Measurements from ENCODE around the gene ZDHHC11. TPM values are rescaled to one million over a fixed set of nuclear protein-coding genes. Genes with fewer than 3 reads are reported as not detected.
"Not testable (repeated sequence)": the region's sequence is repeated elsewhere in the genome, so short reads cannot be mapped to it uniquely, and the experiment has no call there.

The ZDHHC11 gene
- total RNA-seq, 6 donors from 2014 or later, result 18.9 to 64.6 (median 27.5) TPM

GRCh38 chr5:843371-843770 lies 7.4 kb downstream of the ZDHHC11 start:
- H3K4me3 ChIP-seq; H3K36me3 ChIP-seq; H3K9me3 ChIP-seq; H3K4me1 ChIP-seq; H3K27me3 ChIP-seq; ATAC-seq (ENCODE audit: low FRiP score in 2 of 2); H3K27ac ChIP-seq: not testable (repeated sequence)
- peak in 1 of 2 donors; percentile 19 for DNase-seq
- 90% methylated on average over 15 of the region's 26 CpGs; no CpG with 5 or more reads in 1 of the 2 donors for WGBS, 2 donors

DNA sequence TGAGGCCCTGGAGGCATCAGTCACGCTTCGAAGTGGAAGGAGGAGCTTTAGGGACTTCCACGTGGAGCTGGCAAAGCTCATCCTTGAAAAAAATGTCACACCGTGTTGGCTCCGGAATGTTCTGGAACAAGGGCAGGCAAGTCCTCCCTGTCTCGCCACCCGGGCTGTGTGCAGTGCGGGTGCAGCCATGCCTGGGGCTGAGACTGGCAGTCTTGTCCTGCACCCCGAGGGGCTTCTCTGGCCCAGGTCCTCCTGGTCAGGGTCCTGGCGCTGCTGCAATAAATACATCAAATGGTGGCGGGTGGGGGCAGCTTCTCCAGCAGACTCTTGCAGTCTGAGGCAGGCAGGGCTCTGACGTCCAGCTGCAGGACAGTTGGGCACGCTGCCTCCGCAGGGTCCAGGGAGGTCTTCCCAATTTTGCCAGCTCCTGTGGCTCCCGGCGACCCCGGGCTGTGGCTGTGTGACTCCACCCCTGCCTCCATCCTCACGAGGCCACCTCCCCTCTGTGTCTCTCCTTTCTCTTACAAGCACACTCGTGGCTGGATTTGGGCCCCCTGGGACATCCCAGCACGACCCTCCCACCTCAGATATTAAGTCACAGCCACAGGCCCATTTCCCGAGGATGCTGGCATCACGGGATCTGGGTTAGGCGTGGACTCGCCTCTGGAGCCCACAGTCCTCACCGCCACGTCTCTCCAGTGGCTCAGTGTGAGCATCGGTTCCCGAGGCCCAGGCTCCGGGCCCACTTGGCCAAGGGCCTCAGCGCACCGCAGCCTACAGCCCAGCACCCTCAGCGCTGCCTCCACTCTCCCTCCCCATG lies 8.2 kb downstream of the ZDHHC11 start:
- not testable (repeated sequence) for ATAC-seq (ENCODE audit: low FRiP score in 2 of 2); H3K4me1 ChIP-seq; H3K27ac ChIP-seq; H3K27me3 ChIP-seq; H3K36me3 ChIP-seq; H3K9me3 ChIP-seq; H3K4me3 ChIP-seq
- DNase-seq, result peak; percentile 21 to 79
- 88 to 92% methylated on average over 10 to 29 of the region's 32 CpGs for WGBS, 2 donors

DNA sequence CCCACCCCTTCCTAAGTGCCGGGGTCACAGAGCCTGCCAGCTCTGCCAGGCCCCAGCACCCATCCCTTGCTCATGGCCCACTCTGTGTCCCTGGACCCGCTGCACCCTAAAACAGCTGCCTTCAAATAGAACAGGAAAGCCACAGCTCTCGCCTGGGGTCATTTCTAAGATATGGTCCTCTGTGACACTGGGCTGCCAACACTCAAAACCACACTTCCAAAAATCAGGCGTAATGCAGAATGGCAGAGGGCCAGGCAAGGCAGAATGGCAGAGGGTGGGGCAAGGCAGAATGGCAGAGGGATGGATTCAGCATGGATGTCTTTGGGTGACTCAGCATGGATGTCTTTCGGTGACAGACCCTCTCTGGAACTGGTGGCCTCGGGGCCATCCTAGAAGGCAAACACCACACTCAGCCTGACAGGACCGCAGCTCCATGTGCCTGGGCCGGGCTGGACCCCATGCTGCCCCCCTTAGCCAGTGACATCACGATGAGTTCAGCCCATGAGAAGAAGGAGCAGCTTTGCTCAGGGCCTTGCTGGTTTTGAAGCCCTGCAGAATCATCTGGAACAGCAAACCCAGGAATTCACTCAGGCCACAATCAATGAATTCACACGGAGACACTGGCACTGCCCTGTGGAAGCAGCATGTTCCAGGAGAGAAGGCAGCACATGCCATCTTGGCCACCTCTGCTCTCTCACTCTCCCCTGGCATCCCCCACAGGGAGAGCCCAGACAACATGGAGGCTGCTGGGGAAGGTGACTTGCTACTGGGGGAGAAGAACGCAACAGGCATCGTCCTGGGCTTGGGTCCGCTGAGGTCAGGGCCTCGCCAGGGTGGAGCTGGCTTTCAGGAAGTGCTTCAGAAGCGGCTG lies 9.0 kb downstream of the ZDHHC11 start:
- 72 to 86% methylated on average over 9 to 15 of the region's 15 CpGs for WGBS, 2 donors
- not testable (repeated sequence) for ATAC-seq (ENCODE audit: low FRiP score in 2 of 2); H3K9me3 ChIP-seq

GRCh38 chr5:840974-841435 lies 9.8 kb downstream of the ZDHHC11 start:
- H3K27me3 ChIP-seq; H3K9me3 ChIP-seq; H3K36me3 ChIP-seq; H3K4me3 ChIP-seq; H3K27ac ChIP-seq; ATAC-seq (ENCODE audit: low FRiP score in 2 of 2); H3K4me1 ChIP-seq: not testable (repeated sequence)
- peak in 1 of 2 donors; percentile 10 for DNase-seq
- 89 to 90% methylated on average over 10 of the region's 10 CpGs for WGBS, 2 donors

More for the DNA sequence above, 9.0 kb downstream of the ZDHHC11 start:
- H3K4me3 ChIP-seq, H3K27ac ChIP-seq, H3K36me3 ChIP-seq, H3K27me3 ChIP-seq, H3K4me1 ChIP-seq: not testable (repeated sequence)
- DNase-seq, result peak in 1 of 2 donors; percentile 19

- not testable (repeated sequence) for H3K9me3 ChIP-seq; H3K27me3 ChIP-seq; ATAC-seq (ENCODE audit: low FRiP score in 2 of 2); H3K4me1 ChIP-seq; H3K4me3 ChIP-seq; H3K36me3 ChIP-seq; H3K27ac ChIP-seq
- peak in 1 of 2 donors; percentile 26 for DNase-seq
- WGBS, 2 donors, result 84 to 91% methylated on average over 12 to 21 of the region's 21 CpGs
These were observed 10.4 kb downstream of the ZDHHC11 start for GRCh38 chr5:840118-840973.

GRCh38 chr5:838431-838851 lies 12.3 kb downstream of the ZDHHC11 start:
- H3K9me3 ChIP-seq, H3K27me3 ChIP-seq, H3K4me1 ChIP-seq, H3K27ac ChIP-seq, H3K36me3 ChIP-seq, H3K4me3 ChIP-seq: not testable (repeated sequence)
- ATAC-seq (ENCODE audit: low FRiP score in 2 of 2), result peak in 1 of 2 donors; percentile 13
- peak; percentile 20 to 71 for DNase-seq
- WGBS, 2 donors, result 81 to 91% methylated on average over 8 to 9 of the region's 10 CpGs

DNA sequence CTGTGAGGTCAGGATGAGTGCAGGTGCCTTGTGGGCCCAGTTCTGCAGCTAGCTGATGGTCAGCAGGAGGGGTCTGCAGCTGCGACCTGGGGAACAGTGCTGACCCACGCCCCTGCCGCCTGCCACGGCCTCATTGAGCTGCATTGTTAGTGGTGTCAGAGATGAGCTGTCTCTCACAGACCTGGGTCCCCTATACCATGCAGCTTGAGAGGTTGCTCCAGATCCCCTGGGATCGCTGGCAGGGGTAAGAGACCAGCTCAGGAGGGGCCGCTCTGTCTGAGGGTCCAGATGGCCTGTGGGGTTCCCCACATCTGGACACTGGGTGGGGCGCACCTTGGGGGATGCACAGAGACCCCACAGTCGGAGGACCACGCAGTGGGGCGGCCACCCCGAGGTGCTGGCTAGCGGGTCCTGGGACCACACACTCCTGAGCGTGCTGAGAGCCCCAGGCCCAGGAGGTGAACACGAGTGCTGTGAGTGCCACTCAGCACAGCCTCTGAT lies 13.1 kb downstream of the ZDHHC11 start:
- H3K4me1 ChIP-seq; H3K27ac ChIP-seq; H3K36me3 ChIP-seq; H3K27me3 ChIP-seq; ATAC-seq (ENCODE audit: low FRiP score in 2 of 2); H3K4me3 ChIP-seq; H3K9me3 ChIP-seq: not testable (repeated sequence)
- DNase-seq, result peak in 1 of 2 donors; percentile 10
- 60 to 92% methylated on average over 2 to 14 of the region's 14 CpGs for WGBS, 2 donors

DNA sequence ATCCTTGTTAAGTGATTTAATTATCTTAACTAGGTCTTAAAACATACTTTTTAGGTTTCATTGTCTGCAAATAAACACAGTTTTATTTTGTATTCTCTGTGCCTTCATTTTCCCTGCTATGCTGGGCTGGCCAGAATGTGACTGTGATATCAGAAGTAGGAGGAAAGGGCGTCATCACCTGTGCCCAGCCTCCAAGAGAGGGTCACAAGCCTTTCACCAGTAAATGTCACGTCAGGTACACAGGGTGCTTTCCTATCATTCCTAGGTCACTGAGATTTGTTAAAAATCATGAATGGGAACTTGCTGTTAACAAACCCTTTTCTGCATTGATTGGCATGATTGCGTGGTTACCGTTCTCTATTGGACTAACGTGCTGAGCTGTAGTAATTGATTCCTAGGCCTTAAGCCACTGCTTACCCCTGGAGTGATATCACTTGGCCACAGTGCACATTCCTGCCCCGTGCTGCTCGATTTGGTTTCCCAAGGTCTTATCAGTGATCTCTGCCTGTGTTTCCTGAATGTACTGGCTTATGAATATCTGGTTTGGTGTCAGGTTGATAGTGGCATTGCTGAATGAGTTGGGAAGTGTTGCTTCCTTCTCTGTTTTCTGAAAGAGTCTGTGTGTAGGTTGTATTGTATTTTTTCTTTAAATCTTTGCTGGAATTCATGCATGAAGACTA lies 14.7 kb downstream of the ZDHHC11 start:
- not testable (repeated sequence) for H3K36me3 ChIP-seq; ATAC-seq (ENCODE audit: low FRiP score in 2 of 2); H3K4me1 ChIP-seq; H3K4me3 ChIP-seq; DNase-seq; H3K27ac ChIP-seq; H3K27me3 ChIP-seq; H3K9me3 ChIP-seq
- WGBS, 2 donors, result 55 to 58% methylated on average over 7 of the region's 7 CpGs

DNA sequence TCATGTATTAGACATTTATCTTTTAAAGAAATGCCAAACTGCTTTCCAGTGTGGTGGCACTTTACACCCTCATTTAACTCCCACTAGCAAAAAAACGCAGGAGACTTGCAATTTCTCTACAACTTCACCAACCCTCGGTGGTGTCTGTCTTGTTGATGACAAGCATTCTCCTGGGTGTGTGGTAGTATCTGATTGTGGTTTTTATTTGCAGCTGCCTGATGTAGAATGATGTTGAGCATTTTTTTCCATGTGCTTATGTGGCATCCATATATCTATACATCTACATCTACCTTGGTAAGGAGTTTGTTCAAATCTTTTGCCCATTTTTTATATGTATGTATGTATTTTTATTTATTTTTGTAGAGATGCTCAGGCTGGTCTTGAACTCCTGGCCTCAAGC lies 16.8 kb downstream of the ZDHHC11 start:
- H3K36me3 ChIP-seq; H3K27ac ChIP-seq; ATAC-seq (ENCODE audit: low FRiP score in 2 of 2); DNase-seq; H3K9me3 ChIP-seq; H3K4me1 ChIP-seq; H3K4me3 ChIP-seq; H3K27me3 ChIP-seq: not testable (repeated sequence)
- WGBS, 2 donors, result 71 to 75% methylated on average over 2 of the region's 2 CpGs

DNA sequence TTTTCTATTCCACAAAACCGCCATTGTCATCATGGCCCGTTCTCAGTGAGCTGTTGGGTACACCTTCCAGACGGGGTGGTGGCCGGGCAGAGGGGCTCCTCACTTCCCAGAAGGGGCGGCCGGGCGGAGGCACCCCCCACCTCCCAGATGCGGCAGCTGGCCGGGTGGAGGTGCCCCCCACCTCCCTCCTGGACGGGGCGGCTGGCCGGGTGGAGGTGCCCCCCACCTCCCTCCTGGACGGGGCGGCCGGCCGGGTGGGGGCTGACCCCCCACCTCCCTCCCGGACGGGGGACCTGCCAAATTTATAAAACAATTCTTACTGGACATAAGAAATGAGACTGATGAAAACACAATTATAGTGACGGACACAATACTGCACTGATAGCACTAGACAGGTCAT lies 22.6 kb downstream of the ZDHHC11 start:
- not testable (repeated sequence) for H3K36me3 ChIP-seq; H3K9me3 ChIP-seq; H3K4me3 ChIP-seq; H3K27ac ChIP-seq; H3K27me3 ChIP-seq; ATAC-seq (ENCODE audit: low FRiP score in 2 of 2); H3K4me1 ChIP-seq
- peak in 1 of 2 donors; percentile 52 for DNase-seq
- WGBS, 2 donors, result 93 to 98% methylated on average over 10 to 16 of the region's 19 CpGs

- H3K27ac ChIP-seq, DNase-seq, H3K9me3 ChIP-seq, H3K4me3 ChIP-seq, H3K36me3 ChIP-seq, H3K27me3 ChIP-seq, H3K4me1 ChIP-seq: not testable (repeated sequence)
- WGBS, 2 donors, result 55 to 60% methylated on average over 1 of the region's 1 CpG
- ATAC-seq (ENCODE audit: low FRiP score in 2 of 2), result peak; percentile 26 to 45
These were observed 25.2 kb downstream of the ZDHHC11 start for GRCh38 chr5:825544-825943.

Measured in upper lobe of left lung (tissue), 6 donors.